Inferior parietal cortex (tissue), 1 donor: ENCODE measurements around the gene NEDD4.

Experiments
- DNase-seq: peaks from one replicate; pipeline ENCODE4 v3.0.0-alpha.2; 2016; ENCODE audit errors: extremely low spot score

The NEDD4 gene

GRCh38 chr15:55784286-55784685 lies 209.1 kb downstream of the NEDD4 start:
- DNase-seq = no peak

DNA sequence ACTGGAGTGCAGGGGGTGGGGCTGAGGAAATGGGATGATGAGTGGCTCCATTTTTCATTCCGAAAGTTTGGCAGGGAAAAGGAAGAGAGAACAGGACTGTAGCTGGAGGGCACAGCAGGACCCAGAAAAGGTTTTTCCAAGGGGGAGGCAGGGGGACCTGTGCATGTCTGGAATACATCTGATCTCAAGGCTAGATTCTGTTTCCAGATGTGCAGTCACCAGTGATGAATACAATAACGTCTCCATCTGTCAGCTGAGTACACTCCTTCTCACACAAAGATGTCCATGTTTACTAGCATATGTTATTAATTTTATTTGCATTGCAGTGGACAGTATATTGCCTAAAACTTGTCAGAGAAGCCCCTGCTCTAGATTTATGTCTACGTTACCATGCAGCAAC lies 210.5 kb downstream of the NEDD4 start:
- no peak for DNase-seq

- no peak for DNase-seq
Observed at GRCh38 chr15:55780292-55780691, 213.1 kb downstream of the NEDD4 start.

- no peak for DNase-seq
Observed at GRCh38 chr15:55778932-55779331, 214.5 kb downstream of the NEDD4 start.
